WTC11 (cell line): ENCODE measurements around the gene UNC93B1.

Experiments used
- ATF3 ChIP-seq: sonication (generic); formaldehyde crosslinking; conservative IDR thresholded peaks from 2 replicates; pipeline ENCODE4 v1.8.1; 2022; ENCODE audit warnings: mild to moderate bottlenecking, missing genetic modification reagents
- CTCF ChIP-seq: fragments of 200-600 bp; IDR thresholded peaks from 2 replicates; pipeline ENCODE4 v1.8.0; 2022; ENCODE audit warnings: antibody characterized with exemption
- E2F5 ChIP-seq: sonication (generic); formaldehyde crosslinking; IDR thresholded peaks from 2 replicates; pipeline ENCODE4 v1.8.1; 2022; ENCODE audit warnings: mild to moderate bottlenecking, moderate library complexity, missing genetic modification reagents
- ESRRA ChIP-seq: sonication (generic); formaldehyde crosslinking; IDR thresholded peaks from 2 replicates; pipeline ENCODE4 v1.8.1; 2022; ENCODE audit warnings: mild to moderate bottlenecking, missing genetic modification reagents, borderline replicate concordance
- FOXJ3 ChIP-seq: sonication (generic); formaldehyde crosslinking; IDR thresholded peaks from 2 replicates; pipeline ENCODE4 v1.9.0; 2021; ENCODE audit warnings: missing genetic modification reagents, mild to moderate bottlenecking, borderline replicate concordance
- FOXK1 ChIP-seq: sonication (generic); formaldehyde crosslinking; IDR thresholded peaks from 2 replicates; pipeline ENCODE4 v1.8.0; 2022; ENCODE audit warnings: mild to moderate bottlenecking, moderate library complexity, missing genetic modification reagents
- MAX ChIP-seq: sonication (generic); formaldehyde crosslinking; IDR thresholded peaks from 2 replicates; pipeline ENCODE4 v1.8.0; 2022; ENCODE audit warnings: mild to moderate bottlenecking, missing genetic modification reagents
- PRDM15 ChIP-seq: sonication (generic); formaldehyde crosslinking; IDR thresholded peaks from 2 replicates; pipeline ENCODE4 v1.8.0; 2022; ENCODE audit warnings: missing genetic modification reagents
- SP1 ChIP-seq: sonication (generic); formaldehyde crosslinking; conservative IDR thresholded peaks from 2 replicates; pipeline ENCODE4 v1.8.1; 2022; ENCODE audit warnings: missing genetic modification reagents
- TCF7 ChIP-seq: sonication (generic); formaldehyde crosslinking; IDR thresholded peaks from 2 replicates; pipeline ENCODE4 v1.8.0; 2022; ENCODE audit warnings: mild to moderate bottlenecking, low read depth, missing genetic modification reagents, moderate library complexity
- TP53 ChIP-seq: sonication (generic); formaldehyde crosslinking; IDR thresholded peaks from 2 replicates; pipeline ENCODE4 v1.8.1; 2023; ENCODE audit warnings: mild to moderate bottlenecking, missing genetic modification reagents
- ZNF232 ChIP-seq: sonication (generic); formaldehyde crosslinking; IDR thresholded peaks from 2 replicates; pipeline ENCODE4 v1.8.0; 2022; ENCODE audit warnings: mild to moderate bottlenecking, missing genetic modification reagents
- ZNF281 ChIP-seq: sonication (generic); formaldehyde crosslinking; IDR thresholded peaks from 2 replicates; pipeline ENCODE4 v1.8.0; 2023; ENCODE audit warnings: mild to moderate bottlenecking, missing genetic modification reagents
- ZNF512 ChIP-seq: sonication (generic); formaldehyde crosslinking; IDR thresholded peaks from 2 replicates; pipeline ENCODE4 v1.8.1; 2022; ENCODE audit warnings: missing genetic modification reagents, borderline replicate concordance

GRCh38 chr11:68039526-68040086, 35.7 kb upstream of the UNC93B1 start:
- TF ChIP-seq ZNF232 (CRISPR knock-in tag) (no peak), CTCF (no peak), E2F5 (no peak), TCF7 (CRISPR knock-in tag) (no peak), TP53 (CRISPR knock-in tag) (no peak), MAX (CRISPR knock-in tag) (no peak), SP1 (no peak), ZNF512 (no peak), FOXJ3 (CRISPR knock-in tag) (no peak), ZNF281 (CRISPR knock-in tag) (no peak), PRDM15 (CRISPR knock-in tag) (no peak), ATF3 (CRISPR knock-in tag) (no peak), ESRRA (CRISPR knock-in tag) (no peak), FOXK1 (CRISPR knock-in tag) (no peak)
